GM19035 (cell line): ENCODE data around the gene RABEP1.

Experiments used
- ATAC-seq: cut with Tn5 transposase; IDR thresholded peaks from one replicate; pipeline ENCODE4 v1.9.1; 2021; ENCODE audit not compliant: unreplicated experiment

RABEP1 gene

DNA sequence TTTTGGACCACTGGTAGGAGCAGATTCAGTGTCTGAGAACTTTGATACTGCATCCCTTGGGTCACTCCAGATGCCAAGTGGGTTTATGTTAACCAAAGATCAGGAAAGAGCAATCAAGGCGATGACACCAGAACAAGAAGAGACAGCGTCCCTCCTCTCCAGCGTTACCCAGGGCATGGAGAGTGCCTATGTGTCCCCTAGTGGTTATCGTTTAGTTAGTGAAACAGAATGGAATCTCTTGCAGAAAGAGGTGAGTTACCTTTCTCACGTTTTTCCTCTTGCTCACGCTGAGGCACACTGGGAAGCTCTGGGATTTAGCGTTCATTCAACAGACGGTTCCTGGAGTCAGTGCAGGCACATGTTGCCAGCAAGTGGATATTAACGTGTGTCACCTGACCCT lies 79.3 kb downstream of the RABEP1 start:
- no peak for ATAC-seq

DNA sequence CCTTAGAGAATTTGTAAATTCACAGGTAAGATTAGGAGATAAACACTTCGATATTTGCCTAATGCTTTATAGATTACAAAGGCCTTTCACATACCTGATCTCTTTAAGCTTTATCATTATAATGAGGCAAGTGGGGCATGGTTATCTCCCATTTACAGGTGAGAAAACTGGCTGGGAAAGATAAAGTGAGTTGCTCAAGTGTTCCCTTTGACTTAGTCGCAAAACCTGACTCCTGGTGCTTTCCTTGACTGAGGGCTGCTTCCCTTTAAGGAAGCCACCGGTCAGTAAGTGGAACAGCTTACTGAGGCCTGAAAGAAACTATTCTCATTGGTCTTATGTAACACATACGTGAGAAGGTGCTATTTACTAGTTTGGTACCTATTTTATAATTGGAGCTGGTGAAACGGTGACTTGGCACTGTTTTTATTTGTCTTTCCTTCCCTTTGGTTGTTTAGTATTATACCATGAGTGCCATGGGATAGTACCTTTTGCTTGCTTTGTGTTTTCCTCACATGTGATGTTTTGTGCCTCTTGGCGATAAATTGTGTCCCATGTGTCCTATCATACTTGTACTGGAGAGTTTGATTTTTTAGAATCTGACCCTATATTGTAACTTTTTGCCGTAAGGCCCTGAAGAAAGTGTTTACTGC lies 80.2 kb downstream of the RABEP1 start:
- ATAC-seq = no peak

DNA sequence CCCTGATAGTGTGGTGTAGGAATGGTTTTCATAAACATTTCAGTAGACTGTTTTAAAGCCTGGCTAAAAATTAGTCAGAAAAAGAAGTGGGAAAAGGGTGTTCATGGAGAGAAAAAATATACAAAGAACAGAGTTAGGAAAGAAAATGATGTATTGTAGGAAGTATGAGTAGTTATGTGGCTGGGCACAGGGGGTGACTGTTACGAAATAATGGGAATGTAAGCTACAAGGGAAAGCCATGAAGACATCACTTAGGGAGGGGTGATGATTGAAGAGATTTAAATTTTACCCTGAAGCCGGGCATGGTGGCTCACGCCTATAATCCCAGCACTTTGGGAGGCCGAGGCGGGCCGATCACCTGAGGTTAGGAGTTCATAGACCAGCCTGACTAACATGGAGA lies 82.1 kb downstream of the RABEP1 start:
- no peak for ATAC-seq

DNA sequence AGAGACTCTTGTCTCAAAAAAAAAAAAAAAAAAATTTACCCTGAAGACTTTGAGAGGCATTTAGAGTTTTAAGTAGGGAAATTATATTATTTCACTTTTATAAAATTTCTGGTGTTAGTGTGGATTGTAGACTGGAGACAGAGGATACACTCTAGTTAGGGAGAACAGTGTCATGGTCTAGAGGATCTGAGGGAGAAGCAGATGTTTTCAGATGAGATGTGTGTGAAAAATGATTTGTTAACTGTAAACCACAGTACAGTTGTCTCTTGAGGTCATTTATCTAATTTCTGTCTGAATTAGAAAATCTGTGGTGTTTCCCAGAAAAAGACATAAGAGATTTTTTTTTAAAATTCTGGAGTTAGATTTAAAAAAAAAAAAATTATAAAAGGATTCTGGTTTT lies 82.6 kb downstream of the RABEP1 start:
- ATAC-seq = no peak

DNA sequence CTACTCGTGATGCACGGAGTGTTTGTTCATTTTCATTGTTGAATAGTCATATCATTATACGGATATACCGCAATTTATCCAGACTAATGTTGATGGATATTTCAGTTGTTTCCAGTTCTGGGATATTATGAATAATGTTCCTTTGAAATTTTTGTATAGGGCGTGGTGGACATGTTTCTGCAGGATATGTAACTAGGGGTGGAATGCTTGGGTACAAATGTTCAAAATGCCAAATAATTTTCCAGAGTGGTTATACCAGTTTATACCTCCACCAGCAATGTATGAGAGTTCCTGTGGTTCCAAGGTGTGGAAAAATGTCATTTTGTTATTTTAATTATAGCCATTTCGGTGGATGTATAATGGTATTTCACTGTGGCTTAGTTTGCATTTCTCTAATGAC lies 83.7 kb downstream of the RABEP1 start:
- no peak for ATAC-seq

DNA sequence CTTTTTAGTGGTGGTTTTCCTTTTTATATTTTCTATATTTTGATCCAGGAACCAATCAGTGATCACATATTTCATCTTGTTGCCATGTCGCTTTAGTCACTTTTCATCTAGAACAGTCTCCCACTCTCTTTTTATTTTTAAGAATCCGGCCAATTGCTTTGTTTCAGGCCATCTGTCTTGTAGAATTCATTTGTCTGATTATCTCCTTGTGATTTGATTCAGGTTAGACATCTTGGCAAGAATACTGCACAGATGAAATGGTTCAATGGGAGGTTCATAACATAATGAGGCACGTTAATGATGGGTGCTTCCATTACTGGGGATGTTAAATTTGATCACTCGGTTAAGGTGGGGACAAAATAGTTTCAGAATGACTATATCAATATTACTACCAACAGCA lies 88.3 kb downstream of the RABEP1 start:
- no peak for ATAC-seq

DNA sequence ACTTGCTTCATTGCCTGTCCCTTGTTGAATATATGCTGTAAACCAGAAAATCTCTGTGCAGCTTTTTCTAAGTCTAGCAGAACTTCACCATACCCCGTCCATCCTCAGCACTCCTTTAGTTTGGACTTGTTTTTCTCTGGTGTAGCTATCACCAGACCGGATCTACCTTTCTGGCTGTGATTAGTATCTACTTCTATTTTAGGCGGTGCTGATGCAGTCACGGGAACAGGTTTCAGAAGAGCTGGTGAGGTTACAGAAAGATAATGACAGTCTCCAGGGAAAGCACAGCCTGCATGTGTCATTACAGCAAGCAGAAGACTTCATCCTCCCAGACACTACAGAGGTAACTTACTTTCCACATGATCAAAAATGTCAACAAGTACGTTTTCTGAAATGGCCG lies 91.0 kb downstream of the RABEP1 start:
- no peak for ATAC-seq

DNA sequence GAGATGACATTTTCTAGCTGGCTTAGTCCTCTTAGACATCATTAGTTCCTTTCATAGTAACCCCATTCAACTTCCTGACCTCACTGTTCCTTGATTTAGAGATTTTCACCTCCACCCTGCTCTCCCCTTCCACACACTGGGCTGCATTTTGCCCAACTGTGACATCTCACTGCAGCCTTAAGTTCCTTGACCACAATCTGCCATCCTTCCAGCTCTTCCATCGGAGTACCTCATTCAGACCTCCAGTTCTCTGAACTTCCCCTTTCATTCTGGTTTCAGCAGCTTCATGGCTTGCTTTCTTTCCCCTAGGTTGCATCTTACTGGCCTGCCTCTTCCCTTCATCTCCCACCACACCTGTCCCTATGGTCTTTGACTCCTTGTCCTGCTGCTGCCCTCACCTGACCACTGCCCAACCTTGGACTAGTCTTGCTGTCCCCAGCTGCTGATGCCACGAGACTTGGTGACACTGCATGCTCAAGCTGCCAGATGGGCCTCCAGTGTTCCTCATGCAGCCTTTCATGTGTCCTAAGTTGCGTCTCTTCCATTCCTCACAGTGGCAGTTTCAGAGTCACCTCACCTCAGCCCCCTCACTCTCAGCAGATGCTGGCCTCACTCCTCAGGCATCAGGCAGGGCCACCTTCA lies 96.6 kb downstream of the RABEP1 start:
- no peak for ATAC-seq

DNA sequence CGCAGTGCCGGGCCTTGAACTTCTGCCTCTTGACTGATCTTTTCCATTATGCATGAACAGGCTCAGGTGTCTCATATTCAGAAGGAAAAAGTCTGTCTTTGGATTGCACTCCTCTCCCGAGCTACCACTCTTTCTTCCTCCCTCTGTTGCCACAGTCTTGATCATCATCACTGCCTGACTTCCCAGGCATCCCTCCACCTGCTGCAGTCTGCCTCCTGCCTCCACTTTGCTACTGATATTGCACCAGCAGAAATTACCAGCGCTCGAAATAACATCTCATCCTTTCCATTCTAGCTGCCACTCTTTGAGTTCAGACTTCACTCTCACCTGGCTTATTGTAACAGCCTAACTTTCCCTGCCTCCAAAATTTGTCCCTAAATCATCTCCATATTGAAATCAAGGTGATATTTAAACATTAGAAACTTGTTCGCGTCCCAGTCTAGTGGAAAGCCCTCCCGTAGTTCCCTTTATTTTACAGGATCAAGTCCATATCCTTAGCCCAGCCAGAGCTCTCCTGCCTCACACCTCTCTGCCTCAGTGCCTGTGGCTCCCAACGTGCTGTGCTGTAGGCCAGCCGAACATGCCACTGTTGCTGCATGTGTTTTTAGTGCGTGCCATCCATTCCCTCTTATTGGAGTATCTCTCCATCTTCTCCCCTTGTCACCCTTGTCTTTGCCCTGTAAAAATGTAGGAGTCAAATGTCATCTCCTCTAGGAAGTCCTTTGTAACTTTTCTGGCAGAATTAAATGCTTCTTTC lies 97.4 kb downstream of the RABEP1 start:
- ATAC-seq = no peak

DNA sequence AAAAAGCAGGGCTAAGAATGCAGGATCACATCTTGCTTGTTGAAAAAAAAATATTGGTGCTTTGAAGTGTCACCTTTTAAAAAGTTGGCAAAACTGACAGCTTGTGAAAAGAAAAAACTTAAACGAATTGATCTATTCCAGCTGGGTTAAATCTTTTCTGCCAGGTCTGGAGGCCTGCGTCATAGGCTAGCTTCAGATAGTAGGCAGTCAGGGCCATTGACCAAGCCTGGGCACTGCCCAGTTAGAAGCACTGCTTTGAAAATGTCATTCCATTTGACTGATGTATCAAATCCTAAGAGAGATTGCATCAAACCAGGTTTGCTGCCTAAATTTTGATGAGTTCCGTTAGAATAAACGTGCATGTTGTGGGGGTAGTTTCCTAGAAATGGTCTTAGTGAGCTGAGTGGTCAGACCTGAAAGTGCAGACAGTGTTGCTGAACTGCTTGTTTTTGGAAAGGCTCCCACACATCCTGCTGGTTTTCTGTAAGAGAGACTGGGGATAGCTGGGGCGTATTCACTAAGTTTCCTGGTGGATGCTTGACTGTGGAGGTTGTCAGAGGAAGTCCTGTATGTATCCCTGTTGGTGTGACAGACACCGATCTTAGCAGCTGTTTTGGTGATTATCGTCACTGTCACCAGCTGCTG lies 98.5 kb downstream of the RABEP1 start:
- no peak for ATAC-seq

DNA sequence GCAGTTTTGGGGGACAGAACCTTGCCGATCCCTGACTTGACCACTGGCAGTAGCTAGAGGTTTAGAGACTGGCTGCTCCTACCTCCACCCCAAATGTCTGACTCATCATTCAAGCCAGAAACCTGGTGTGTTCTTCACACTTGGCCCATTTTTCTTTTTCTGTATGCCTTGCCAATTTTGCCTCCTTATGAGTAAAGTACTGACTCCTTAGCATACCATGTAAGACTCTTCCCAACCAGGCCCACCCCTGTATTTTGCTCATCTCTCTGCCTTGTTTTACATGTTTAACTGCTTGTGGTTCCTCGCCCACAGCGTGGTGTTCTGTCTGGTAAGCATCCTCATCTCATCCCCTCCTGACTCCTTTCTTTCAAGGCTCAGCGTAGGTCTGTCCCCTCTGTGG lies 99.5 kb downstream of the RABEP1 start:
- ATAC-seq = no peak

DNA sequence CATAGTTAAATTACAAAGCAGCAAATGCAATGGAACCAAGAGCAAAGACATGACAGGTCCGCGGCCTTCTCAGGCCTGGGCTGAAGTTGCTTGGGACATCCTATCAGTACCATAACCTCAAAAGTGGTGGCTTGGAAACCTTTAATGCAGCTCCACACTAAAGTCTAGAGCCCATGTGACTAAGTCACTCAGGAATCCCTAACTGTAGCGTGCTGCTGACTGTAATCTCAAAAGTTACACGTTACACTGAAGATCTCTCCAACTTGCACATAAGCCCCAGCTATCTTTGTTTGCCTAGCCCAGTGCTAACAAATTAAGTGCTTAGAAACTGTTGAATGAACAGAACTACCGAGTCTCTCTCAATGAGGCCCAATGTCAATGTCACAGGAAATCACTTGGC lies 109.6 kb downstream of the RABEP1 start:
- no peak for ATAC-seq

DNA sequence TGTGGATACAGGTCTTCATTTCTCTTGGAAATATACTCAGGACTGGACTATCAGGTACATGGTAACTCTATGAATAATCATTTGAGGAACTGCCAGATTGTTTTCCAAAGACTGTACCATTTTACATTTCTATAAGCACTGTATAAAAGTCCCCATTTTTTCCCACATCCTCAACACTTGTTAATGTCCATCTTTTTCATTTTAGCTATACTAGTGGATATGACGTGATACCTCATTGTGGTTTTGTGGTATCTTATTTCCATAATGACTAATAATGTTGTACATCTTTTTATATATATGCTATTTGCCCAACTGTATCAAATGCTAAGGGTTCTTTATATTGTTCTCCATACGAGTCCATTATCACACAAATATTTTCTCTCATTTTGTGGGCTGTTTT lies 114.5 kb downstream of the RABEP1 start:
- ATAC-seq = no peak

DNA sequence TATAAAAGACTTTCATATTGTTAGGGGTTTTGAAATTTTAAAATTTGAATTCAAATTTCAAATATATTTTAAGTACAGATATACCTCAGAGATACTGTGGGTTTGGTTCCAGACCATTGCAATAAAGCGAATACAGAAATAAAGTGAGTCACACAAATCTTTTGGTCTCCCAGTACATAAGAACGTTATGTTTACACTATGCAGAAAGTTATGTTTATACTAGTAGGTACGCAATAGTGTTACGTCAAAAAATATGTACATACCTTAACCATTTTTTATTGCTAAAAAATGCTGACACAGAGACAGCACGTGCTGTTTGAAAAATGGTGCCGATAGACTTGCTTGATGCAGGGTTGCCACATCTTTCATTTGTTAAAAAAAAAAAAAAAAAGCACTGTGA lies 117.7 kb downstream of the RABEP1 start:
- no peak for ATAC-seq

DNA sequence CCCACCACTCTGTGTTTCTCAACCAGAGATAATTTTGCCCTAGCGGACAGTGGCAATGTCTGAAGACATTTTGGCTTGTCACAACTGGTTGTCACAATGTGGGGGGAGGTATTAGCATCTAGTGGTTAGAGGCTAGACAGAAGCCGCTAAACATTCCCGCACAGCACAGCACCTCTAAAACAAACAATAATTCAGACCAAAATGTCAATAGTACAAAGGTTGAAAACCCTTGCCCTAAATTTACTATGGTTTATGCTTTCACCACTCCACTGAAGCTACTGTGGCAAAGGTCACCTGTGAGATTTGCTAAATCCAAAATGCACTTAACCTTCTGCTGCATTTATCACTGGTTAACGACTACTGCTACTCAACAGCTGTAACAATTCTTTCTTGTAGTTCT lies 123.3 kb downstream of the RABEP1 start:
- no peak for ATAC-seq

DNA sequence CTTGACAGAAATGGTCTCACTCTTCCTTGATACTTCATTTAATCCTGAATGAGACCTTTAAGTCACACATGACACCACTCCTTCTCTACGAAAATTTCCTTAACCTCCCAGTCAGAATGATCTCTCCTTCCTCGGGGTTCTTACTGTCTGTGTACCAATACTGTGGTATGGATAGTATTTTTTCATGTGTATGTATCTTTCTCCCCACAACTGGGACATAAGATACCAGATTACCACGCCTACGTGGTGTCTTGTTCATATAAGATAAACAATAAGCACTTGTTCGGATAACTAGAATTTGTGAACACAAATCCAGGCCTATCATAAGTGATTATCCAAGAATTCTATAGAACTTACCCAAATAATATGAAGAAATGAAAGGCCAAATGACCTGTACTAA lies 126.1 kb downstream of the RABEP1 start:
- no peak for ATAC-seq

DNA sequence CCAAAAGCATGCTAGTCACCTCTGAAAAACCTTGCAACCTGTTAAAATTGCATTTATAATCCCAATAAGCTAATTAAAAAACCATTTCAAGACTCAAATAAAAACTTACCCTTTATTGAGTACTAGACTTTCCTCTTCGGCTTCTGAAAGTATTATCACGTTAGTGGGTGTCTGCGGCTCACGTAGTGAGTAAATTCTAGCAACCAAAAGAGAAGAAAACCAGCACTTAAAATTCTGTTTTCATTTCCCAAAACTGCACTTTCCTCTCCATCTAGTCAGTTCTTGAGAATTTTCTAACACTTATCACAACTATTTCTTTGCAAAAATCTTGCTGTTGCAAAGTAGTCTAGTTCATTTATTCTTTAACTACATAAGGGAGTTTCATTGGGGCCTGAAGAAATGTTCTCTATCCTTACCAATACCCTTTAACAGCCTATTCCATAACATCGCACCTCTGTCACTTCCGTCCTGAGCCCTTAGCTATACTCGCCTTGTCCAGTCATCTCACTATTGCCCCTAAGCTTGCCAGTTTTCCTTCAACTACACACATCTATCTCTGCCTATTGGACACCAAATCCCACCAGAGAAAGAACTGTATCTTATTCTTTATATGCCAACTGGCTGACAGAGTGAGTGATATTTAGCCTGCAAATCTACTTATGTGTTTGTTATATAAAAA lies 128.6 kb downstream of the RABEP1 start:
- ATAC-seq = no peak

DNA sequence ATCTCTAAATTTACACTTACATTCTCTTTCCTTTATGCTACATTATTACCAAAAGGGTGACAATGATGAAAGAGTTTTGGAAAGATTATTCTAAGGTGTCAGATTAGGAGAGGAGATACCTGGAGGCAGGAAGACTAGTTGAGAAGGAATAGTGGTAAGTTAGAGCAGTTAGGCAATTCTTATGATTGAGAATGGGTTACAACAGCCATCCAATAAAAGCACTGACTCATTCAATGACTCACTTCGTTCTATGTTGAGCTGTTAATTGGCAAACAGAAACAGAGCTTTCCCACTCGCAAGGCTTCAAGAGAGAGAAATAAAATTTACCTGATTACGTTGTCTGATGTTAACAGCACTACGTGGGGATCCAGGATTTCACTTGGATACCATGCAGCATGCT lies 131.6 kb downstream of the RABEP1 start:
- ATAC-seq = no peak

DNA sequence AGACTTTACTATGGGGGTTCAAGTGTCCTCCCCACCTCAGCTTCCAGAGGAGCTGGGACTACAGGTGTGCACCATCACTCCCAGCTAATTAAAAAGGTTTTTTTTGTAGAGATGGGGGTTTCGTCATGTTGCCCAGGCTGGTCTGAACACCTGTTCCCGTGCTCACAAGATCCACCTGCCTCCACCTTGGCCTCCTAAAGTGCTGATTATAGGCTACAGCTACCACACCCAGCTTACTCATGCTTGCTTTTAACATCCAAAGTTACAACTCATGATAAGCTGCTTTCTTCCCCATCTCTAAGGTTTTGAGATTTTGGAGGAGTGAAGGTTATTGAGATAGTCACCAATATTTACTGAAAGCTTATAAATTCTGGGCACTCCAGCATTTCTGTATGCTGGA lies 134.8 kb downstream of the RABEP1 start:
- no peak for ATAC-seq

DNA sequence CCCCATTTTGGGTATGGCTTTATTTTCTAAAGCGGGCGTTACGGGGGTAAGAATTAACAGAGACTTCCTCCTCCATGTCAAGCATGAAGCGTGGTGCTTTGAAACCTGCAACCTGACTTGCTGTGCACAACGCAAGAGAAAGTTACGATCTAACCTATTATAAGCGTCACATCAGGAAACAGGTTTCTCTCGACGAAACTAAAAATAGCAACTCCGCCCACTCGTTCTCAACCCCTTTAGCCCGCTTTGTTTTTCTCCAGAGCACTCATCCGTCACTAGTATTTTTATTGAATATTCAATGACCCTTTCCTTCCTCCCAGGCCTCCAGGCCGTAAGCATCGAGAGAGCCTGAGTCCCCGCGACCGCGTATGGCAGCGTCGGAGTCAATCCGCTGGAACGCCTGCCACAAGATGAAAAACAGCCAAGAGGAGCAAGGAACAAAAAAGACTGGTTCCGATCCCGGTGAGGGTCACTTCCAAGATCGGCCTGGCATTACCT lies 136.8 kb downstream of the RABEP1 start:
- ATAC-seq = peak; percentile 29

DNA sequence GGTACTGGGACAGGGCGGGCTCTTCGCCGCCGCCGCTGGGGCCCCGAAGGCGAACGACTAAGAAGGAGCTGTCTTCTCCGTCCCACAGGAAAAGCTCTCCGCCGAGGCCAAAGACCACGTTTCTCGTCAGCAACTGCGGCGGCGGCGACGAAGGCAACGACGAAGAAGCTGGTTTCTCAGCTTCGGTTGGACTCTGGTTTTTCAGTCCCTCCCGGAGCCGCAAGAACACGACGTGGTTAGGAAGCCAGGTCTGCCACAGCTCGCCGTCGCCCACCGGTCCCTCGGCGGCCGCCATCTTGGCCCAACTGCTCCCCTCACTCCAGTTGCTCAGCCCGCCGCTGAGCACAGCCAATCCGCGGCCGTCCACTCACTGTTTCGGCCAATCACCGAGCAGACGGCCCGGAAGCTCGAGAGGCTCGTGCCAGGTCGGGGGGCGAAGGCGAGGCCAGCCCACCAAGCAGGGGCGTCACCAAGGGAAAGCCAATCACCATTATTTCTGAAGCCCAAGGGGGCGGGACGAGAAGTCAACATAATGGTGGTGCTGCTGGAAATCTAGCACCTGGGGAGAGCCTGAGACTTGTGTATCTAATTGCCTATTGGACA lies 137.4 kb downstream of the RABEP1 start, which contains the start of gene NUP88:
NUP88 (minus strand) TSS at position 307 of the 603 bp plus-strand sequence; CDS start at position 295, 12 bp downstream.
- peak; percentile 86 for ATAC-seq
